Activated T-helper 1 cell treated with anti-CD3 and anti-CD28 coated beads, Interleukin-12 subunit alpha, Interleukin-12 subunit beta, Interleukin-2, Interleukin-4 antibody, amounts not matched to agents 30 ng/mL and 10 ng/mL and 1 ng/mL, durations not matched to agents 14 hours and 24 hours and 36 hours (primary cell): ENCODE results near the gene CPNE2. TPM values are rescaled to one million over a fixed set of nuclear protein-coding genes. Genes with fewer than 3 reads are reported as not detected.
A peak's percentile ranks its signal among the peaks of the same experiment; 100 is the strongest.

Experiments used
- DNase-seq: peaks from one replicate; pipeline ENCODE4 v3.0.0; 2021; ENCODE audit warnings: low spot score
- H3K27ac Mint-ChIP-seq: one replicate; pipeline ENCODE4 v1.8.0; 2021; ENCODE audit warnings: mild to moderate bottlenecking, mixed read lengths
- H3K27me3 Mint-ChIP-seq: one replicate; pipeline ENCODE4 v1.8.0; 2022; ENCODE audit warnings: mild to moderate bottlenecking, moderate library complexity, mixed read lengths; ENCODE audit not compliant: insufficient read depth
- H3K36me3 Mint-ChIP-seq: one replicate; pipeline ENCODE4 v1.8.0; 2021; ENCODE audit warnings: low read depth, mixed read lengths
- H3K4me1 Mint-ChIP-seq: one replicate; pipeline ENCODE4 v1.8.0; 2021; ENCODE audit warnings: low read depth, mixed read lengths
- H3K4me3 Mint-ChIP-seq: one replicate; pipeline ENCODE4 v1.8.0; 2021; ENCODE audit warnings: mild to moderate bottlenecking, moderate library complexity, mixed read lengths
- H3K9me3 Mint-ChIP-seq: one replicate; pipeline ENCODE4 v1.8.0; 2021; ENCODE audit warnings: mixed read lengths
- intact Hi-C: fragments of 100-400 bp; cut with micrococcal nuclease; formaldehyde crosslinking; loops from one replicate; pipeline ENCODE4 v1.15.1; 2024
- total RNA-seq: library from RNA; stranded (reverse); gene quantifications from 2 replicates; pipeline ENCODE4 v1.2.3, GENCODE V29; 2022

The CPNE2 gene
- total RNA-seq, 1 donor from 2014 or later, result 3.7 TPM

GRCh38 chr16:57137566-57138273 is 45.3 kb downstream of the CPNE2 start:
- Mint-ChIP-seq H3K4me3 (no peak overlapping the region), H3K27me3 (no peaks in the 10 kb centered on the region), H3K9me3 (no peaks in the 10 kb centered on the region), H3K27ac (peak overlapping the region; percentile 40), H3K4me1 (peaks cover 58% of the 10 kb centered on the region), H3K36me3 (peaks cover 2% of the 10 kb centered on the region)
- DNase-seq, result no peak
- intact Hi-C loops, result no loop called here

DNA sequence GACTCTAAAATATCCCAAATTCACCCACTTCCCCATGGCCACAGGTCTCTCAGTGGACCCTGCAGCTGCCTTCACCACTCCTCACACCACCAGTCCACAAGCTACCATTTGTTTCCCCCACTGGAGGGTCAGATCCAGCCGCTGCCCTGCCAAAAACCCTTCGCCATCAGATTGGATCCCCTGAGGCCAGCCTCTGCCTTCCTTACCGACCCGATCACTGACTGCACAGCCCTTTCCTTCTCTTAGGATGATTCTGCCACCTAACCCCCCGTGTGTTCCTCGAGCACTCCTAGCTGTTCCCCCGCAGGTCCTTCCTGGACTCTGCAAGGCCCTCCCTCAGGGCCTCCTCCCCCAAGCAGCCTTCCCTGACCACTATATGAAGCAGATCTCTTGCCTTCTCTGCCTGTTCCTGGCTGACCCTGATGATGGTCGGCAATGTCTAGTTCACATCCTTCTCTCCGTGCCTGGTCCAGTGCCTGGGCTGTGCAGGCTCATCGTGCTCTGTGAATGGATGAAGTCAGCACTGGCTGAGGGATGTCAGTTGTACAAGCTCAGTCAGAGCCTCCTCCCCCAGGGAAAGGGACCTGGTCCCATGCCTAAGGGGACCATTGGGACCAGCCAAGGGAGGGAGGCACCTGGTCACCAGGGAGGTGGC is 46.0 kb downstream of the CPNE2 start:
- Mint-ChIP-seq H3K4me3 (no peak overlapping the region), H3K4me1 (peaks cover 57% of the 10 kb centered on the region), H3K9me3 (no peaks in the 10 kb centered on the region), H3K36me3 (peaks cover 2% of the 10 kb centered on the region), H3K27ac (peak overlapping the region; percentile 40), H3K27me3 (no peaks in the 10 kb centered on the region)
- no peak for DNase-seq
- intact Hi-C loops, result no loop called here

- DNase-seq, result no peak
- Mint-ChIP-seq H3K4me3 (no peak overlapping the region), H3K9me3 (no peaks in the 10 kb centered on the region), H3K36me3 (peaks cover 2% of the 10 kb centered on the region), H3K27me3 (no peaks in the 10 kb centered on the region), H3K27ac (peak overlapping the region; percentile 84), H3K4me1 (peaks cover 35% of the 10 kb centered on the region)
- intact Hi-C loops, result no loop called here
Measured at GRCh38 chr16:57140931-57141668, 48.7 kb downstream of the CPNE2 start.

DNA sequence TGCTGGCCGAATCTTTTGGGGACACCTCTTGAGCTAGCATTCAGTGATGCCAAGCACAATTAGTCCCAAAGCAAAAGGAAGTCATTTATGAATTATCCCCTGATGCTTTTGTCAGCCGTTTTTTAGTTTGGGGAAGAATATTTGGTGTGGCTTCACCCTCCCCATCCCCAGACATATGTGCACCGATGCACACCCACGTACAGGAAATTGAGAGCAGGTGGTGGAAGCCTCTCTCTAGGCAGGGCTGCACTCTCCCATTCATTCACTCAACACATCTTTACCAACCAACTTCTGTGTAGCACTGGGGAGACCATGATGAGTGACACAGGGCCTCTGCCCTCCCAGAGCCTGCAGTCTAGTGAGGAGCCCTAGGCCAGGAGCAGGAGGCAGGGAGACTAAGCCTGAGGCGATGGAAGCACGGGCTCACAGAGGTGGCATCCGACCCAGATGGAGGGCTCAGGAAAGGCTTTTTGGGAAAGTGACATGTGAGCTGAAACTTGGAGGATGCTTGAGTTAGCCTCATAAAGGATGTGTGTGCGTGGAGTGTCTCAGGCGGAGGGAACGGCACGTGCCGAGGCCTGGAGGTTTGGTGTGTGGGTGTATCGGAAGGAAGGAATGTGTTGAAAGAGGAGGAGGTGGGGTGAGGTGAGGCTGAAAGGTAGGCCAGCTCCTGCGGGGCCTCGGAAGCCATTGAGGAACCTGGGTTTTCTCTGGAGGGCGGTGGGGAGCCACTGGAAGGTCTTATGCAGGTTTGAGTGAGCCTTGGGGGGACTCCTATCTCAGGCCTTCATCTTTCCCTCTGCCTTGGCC is 49.6 kb downstream of the CPNE2 start:
- intact Hi-C loops, result loop anchor here (2.0 kb wide), 1 partner anchor 13 kb away; no protein-coding TSS in a partner anchor
- H3K9me3 Mint-ChIP-seq, result no peaks in the 10 kb centered on the region
- peak overlapping the region; percentile 63 for H3K4me3 Mint-ChIP-seq
- peak overlapping the region; percentile 84 for H3K27ac Mint-ChIP-seq
- DNase-seq, result no peak
- H3K36me3 Mint-ChIP-seq, result peaks cover 2% of the 10 kb centered on the region
- H3K27me3 Mint-ChIP-seq, result no peaks in the 10 kb centered on the region
- peaks cover 32% of the 10 kb centered on the region for H3K4me1 Mint-ChIP-seq

DNA sequence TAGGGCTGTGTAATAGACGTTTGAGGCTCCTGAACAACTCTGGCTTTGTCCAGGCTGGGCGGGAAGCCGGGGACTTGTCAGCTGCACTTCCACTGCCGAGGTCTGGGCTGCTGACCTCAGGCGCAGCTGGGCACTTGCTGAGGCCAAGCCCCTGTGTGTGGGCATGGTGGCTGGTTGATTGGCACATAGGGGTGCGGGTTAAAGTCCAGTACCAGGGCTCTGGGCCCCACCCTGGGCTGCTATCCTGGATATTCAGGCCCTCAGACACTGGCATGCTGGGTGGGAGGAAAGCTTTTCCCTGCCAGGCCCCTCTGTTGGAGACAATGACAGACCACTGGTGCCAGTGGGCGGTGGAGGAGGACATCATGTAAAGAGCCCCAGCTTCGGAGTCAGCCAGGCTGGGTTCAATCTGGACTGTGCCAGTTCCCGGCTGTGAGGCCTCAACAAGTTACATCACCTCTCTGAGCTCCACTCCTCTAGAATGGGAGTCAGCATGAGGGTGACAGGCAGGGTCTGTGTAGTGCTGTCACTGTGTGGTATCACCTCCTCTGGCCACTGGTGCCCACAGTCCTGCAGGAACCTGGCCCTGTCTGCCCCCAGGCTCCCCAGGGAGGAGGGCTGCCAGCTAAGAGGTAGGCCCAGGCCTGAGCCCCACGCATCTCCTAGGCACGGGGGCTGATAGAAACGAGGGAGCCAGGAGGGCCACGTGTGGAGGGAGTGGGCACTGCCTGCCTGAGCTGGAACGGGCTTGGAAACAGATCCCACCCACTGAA is 51.0 kb downstream of the CPNE2 start:
- Mint-ChIP-seq H3K4me1 (peaks cover 28% of the 10 kb centered on the region), H3K27ac (no peak overlapping the region), H3K36me3 (no peaks in the 10 kb centered on the region), H3K27me3 (no peaks in the 10 kb centered on the region), H3K9me3 (no peaks in the 10 kb centered on the region), H3K4me3 (no peak overlapping the region)
- intact Hi-C loops, result loop anchor here (2.0 kb wide), 1 partner anchor 15 kb away; no protein-coding TSS in a partner anchor
- DNase-seq, result no peak

- Mint-ChIP-seq H3K4me1 (peaks cover 22% of the 10 kb centered on the region), H3K4me3 (no peak overlapping the region), H3K9me3 (no peaks in the 10 kb centered on the region), H3K27me3 (no peaks in the 10 kb centered on the region), H3K36me3 (no peaks in the 10 kb centered on the region), H3K27ac (no peak overlapping the region)
- no peak for DNase-seq
- intact Hi-C loops, result no loop called here
Measured at GRCh38 chr16:57144027-57144426, 51.6 kb downstream of the CPNE2 start.

DNA sequence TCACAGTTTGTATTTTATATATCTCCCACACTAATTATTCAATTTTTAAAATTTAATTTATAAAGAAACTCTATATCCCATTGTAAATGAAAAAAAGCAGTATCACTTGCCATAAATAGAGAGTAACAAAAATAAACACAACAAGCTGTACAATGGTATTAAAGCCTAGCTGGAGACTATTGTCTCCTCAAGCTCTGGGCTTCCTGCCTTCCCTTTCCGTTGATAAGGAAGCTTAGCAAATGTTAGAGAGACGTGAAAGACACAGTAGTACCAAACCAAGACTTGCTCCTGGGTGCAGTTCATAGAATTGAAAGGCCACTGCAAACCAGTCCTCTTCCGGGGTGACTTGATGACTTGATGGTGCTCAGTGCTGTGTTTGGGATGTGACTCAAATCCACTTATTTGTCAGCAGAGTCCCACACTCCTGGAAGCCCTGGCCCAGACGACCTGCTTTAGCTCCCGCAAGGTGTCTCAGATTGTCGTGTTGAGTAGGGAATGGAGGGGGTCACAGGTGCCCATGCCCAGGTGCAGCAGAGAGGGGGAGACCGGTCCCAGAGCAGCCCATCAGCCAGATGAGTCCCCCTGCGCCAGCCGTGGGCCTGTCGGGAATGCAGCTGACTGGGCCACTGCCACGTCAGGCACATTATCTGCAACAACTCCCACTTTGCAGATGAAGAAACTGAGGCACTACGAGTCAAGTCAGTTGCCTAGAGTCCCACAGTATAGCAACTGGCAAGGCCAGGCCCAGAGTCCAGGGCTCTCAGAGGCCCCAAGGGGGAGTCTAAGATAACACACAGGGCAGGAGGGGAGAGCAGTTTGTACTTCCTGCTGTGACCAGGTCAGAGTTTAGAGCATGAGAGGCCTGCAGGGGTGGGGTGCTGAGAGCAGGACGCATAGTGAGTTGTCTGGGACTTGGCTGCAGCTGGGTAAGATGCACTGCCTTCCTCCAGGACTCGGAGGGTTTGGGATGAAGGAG is 53.0 kb downstream of the CPNE2 start:
- Mint-ChIP-seq H3K4me1 (peaks cover 22% of the 10 kb centered on the region), H3K4me3 (no peak overlapping the region), H3K36me3 (no peaks in the 10 kb centered on the region), H3K9me3 (no peaks in the 10 kb centered on the region), H3K27ac (no peak overlapping the region), H3K27me3 (no peaks in the 10 kb centered on the region)
- DNase-seq, result no peak
- intact Hi-C loops, result no loop called here

DNA sequence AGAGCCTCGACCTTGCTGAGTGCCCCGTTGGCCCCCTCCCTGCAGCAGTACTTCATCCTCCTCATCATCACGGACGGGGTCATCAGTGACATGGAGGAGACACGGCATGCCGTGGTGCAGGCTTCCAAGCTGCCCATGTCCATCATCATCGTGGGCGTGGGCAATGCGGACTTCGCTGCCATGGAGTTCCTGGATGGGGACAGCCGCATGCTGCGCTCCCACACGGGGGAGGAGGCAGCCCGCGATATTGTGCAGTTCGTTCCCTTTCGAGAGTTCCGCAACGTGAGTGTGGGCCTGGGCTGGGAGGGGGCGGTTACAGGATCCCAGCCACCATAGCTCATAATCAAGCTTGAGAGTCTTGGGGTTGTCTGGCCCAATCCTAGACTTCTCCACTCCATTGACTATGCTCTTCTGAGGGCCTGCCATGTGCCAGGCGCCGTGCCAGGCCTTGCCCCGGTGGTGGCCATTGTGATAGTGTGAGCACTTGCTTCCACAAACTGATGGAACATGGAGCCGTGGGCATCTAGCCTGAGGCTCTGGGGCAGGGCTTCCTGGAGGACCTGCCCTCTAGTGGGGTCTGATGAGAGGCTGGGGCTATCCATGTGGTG is 53.8 kb downstream of the CPNE2 start:
- no peak for DNase-seq
- Mint-ChIP-seq H3K36me3 (no peaks in the 10 kb centered on the region), H3K4me3 (no peak overlapping the region), H3K4me1 (peaks cover 16% of the 10 kb centered on the region), H3K27me3 (no peaks in the 10 kb centered on the region), H3K9me3 (no peaks in the 10 kb centered on the region), H3K27ac (no peak overlapping the region)
- intact Hi-C loops, result no loop called here

- no peak overlapping the region for H3K4me3 Mint-ChIP-seq
Measured at GRCh38 chr16:57146735-57147134, 54.4 kb downstream of the CPNE2 start.

DNA sequence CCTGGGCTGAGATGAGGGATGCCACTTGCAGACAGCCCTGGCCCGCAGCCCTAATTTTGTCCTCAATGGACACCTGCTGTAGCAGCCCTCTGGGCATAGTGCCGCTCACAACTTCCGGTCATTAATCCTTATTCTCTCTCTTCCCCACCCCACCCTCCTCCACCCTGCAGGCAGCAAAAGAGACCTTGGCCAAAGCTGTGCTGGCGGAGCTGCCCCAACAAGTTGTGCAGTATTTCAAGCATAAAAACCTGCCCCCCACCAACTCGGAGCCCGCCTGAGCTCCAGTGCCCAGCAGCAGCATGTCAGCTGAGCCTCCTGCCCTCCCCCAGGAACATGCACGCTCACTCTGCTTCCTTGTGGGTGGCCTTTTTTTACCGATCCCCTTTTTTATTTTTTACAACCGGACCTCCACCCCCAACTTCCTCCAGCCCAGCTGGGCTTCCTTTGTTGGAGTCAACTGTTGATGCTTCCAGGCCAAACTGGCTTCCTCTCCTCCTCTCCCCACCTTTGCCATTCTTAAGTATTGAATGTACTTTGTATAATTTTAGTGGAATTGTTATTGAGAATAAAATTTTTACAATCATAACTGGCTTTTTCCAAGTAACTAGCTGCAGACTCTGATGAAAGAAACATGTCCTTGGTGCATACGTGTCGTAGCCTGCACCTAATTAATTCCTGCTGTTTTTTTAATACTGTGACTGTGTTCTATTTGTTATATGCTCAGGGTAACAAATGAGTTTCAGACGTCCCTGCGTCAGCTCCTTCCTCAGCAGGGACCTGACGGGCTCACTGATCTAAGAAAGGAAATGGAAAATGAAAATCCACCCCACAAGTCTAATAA is 55.2 kb downstream of the CPNE2 start:
- Mint-ChIP-seq H3K27me3 (no peaks in the 10 kb centered on the region), H3K4me1 (peaks cover 9% of the 10 kb centered on the region), H3K36me3 (peaks cover 5% of the 10 kb centered on the region), H3K4me3 (no peak overlapping the region), H3K27ac (no peak overlapping the region), H3K9me3 (no peaks in the 10 kb centered on the region)
- intact Hi-C loops, result no loop called here
- no peak for DNase-seq

More at GRCh38 chr16:57146735-57147134, 54.4 kb downstream of the CPNE2 start:
- no peak for DNase-seq
- intact Hi-C loops, result no loop called here
- H3K27me3 Mint-ChIP-seq, result no peaks in the 10 kb centered on the region
- H3K9me3 Mint-ChIP-seq, result no peaks in the 10 kb centered on the region
- H3K27ac Mint-ChIP-seq, result no peak overlapping the region
- peaks cover 10% of the 10 kb centered on the region for H3K4me1 Mint-ChIP-seq
- no peaks in the 10 kb centered on the region for H3K36me3 Mint-ChIP-seq
